Measurements from ENCODE around the gene TMC7. TPM values are rescaled to one million over a fixed set of nuclear protein-coding genes. Genes with fewer than 3 reads are reported as not detected.
A peak's percentile ranks its signal among the peaks of the same experiment; 100 is the strongest.

Gene TMC7
- total and polyA plus RNA-seq, 9 of the 15 experiments (the other 6 are each of a cell fraction or from before 2014, with no cell fraction given): 0.08 to 2.0 (median 1.5) TPM

DNA sequence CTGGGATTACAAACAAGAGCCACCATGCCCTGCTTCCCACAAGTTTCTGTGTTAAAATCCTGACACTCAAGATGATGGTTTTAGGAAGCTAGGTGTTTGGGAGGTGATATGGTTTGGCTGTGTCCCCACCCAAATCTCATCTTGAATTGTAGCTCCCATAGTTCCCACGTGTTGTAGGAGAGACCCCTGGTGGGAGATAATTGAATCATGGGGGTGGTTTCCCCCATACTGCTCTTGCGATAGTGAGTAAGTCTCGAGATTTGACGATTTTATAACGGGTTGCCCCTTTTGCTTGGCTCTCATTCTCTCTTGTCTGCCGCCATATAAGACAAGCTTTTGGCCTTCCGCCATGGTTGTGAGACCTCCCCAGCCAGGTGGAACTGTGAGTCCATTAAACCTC lies 40.3 kb upstream of the TMC7 start:
- H3K4me3 ChIP-seq: no peak overlapping the region
- CTCF ChIA-PET (ENCODE audit: low intra/inter-chr PET ratio): no interaction called here
- intact Hi-C loops (cut with micrococcal nuclease) (no loop called here), in situ Hi-C loops (cut with MboI) (no loop called here)
- H3K4me1 ChIP-seq (replicated peaks in 1 of 2; ENCODE audit: control insufficient read depth in 2 of 2, insufficient read depth in 2 of 2, low read length in 2 of 2): peaks cover 2 to 3% of the 10 kb centered on the region in 2 experiments; a peak in 3 of 5 replicates
- 0 out of 5 replicates have a peak, but pooled peaks cover 0 to 4% of the 10 kb centered on the region in 2 experiments for H3K27me3 ChIP-seq (ENCODE audit: control insufficient read depth in 2 of 2, insufficient read depth in 2 of 2, low read length in 2 of 2)
- H3K9ac ChIP-seq (ENCODE audit: insufficient read depth in 1 of 2, low read depth in 2 of 2, low read length in 2 of 2): no peak overlapping the region
- TF ChIP-seq, protein P1, sequence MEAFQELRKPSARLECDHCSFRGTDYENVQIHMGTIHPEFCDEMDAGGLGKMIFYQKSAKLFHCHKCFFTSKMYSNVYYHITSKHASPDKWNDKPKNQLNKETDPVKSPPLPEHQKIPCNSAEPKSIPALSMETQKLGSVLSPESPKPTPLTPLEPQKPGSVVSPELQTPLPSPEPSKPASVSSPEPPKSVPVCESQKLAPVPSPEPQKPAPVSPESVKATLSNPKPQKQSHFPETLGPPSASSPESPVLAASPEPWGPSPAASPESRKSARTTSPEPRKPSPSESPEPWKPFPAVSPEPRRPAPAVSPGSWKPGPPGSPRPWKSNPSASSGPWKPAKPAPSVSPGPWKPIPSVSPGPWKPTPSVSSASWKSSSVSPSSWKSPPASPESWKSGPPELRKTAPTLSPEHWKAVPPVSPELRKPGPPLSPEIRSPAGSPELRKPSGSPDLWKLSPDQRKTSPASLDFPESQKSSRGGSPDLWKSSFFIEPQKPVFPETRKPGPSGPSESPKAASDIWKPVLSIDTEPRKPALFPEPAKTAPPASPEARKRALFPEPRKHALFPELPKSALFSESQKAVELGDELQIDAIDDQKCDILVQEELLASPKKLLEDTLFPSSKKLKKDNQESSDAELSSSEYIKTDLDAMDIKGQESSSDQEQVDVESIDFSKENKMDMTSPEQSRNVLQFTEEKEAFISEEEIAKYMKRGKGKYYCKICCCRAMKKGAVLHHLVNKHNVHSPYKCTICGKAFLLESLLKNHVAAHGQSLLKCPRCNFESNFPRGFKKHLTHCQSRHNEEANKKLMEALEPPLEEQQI (IDR thresholded peaks at IDR 0.05): peak; percentile 54; the same call in 1 of the 2 replicates
- TF ChIP-seq, protein P2, sequence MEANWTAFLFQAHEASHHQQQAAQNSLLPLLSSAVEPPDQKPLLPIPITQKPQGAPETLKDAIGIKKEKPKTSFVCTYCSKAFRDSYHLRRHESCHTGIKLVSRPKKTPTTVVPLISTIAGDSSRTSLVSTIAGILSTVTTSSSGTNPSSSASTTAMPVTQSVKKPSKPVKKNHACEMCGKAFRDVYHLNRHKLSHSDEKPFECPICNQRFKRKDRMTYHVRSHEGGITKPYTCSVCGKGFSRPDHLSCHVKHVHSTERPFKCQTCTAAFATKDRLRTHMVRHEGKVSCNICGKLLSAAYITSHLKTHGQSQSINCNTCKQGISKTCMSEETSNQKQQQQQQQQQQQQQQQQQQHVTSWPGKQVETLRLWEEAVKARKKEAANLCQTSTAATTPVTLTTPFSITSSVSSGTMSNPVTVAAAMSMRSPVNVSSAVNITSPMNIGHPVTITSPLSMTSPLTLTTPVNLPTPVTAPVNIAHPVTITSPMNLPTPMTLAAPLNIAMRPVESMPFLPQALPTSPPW (CRISPR knock-in tag; IDR thresholded peaks at IDR 0.05): no peak
- no peak for TF ChIP-seq ADNP (tag; IDR thresholded peaks at IDR 0.05)
- 0 out of 2 replicates have a peak, but pooled peaks have one; percentile 42 for TF ChIP-seq CC2D1A (IDR thresholded peaks at IDR 0.05)
- no peak for TF ChIP-seq NFE2L1 (tag; IDR thresholded peaks at IDR 0.05; ENCODE audit: borderline replicate concordance, low read depth)
- H3K27ac ChIP-seq (ENCODE audit: extremely low read depth, low read depth, low read length): no peak overlapping the region
- H3K79me2 ChIP-seq (ENCODE audit: control insufficient read depth, insufficient read depth, low read length): no peaks in the 10 kb centered on the region
- H3K36me3 ChIP-seq (ENCODE audit: control insufficient read depth, insufficient read depth, low read length): no peaks in the 10 kb centered on the region
- no peak overlapping the region for H3K4me2 ChIP-seq (ENCODE audit: insufficient read depth, low read length)
- no peaks in the 10 kb centered on the region for H4K20me1 ChIP-seq (replicated peaks; ENCODE audit: control insufficient read depth, insufficient read depth, low read length)
- no peak overlapping the region for H2AFZ ChIP-seq (ENCODE audit: low read depth, low read length)
- no peak for ATAC-seq
- DNase-seq (ENCODE audit: extremely low read depth in 1 of 4, low spot score in 3 of 4): no peak
- 72% methylated on average over 7 of the region's 7 CpGs for WGBS (ENCODE audit: insufficient coverage, low coverage, missing lambda C conversion rate)
- no peak for FAIRE-seq
- POLR2A ChIA-PET: interaction anchor here (1.1 to 2.9 kb wide), 2 partner anchors 18 to 142 kb away, joined by 6 to 9 read pairs; partner anchors contain the start of genes ARL6IP1 and SMG1
- no peaks in the 10 kb centered on the region for H3K9me3 ChIP-seq (replicated peaks; ENCODE audit: control insufficient read depth, insufficient read depth, low read depth, low read length)
- H3K9me1 ChIP-seq (ENCODE audit: control insufficient read depth, insufficient read depth, low read length): no peaks in the 10 kb centered on the region
- BruUV-seq (replicated peaks): no TSS peak

Measured in K562 (cell line).